GM18870 (cell line): ENCODE measurements around the gene SECISBP2.
"Not testable (repeated sequence)": the region's sequence is repeated elsewhere in the genome, so short reads cannot be mapped to it uniquely, and the experiment has no call there.

Experiments
- ATAC-seq: cut with Tn5 transposase; IDR thresholded peaks from one replicate; pipeline ENCODE4 v1.9.1; 2021; ENCODE audit warnings: moderate library complexity; ENCODE audit not compliant: unreplicated experiment

The SECISBP2 gene

GRCh38 chr9:89363921-89364665 lies 45.8 kb downstream of the SECISBP2 start:
- ATAC-seq: no peak

GRCh38 chr9:89364666-89365531 lies 46.6 kb downstream of the SECISBP2 start:
- ATAC-seq: no peak

DNA sequence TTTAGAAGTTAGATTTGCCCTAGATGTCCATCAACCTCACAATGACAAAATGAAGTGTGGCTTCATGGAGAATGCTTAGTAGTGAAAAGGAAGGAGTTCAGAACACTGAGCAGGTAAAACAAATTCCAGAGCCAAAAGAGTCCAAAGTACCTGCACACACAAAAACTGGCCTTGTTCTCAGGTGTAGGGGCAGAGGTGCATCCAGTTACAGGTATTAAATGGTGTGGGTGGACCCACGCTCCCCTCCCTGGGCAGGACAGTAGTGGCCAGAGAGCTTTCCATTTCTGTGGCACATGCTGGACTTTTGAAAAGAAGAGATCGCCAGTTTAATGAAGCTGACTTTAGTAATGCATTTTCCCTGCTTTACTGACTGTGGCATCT lies 47.2 kb downstream of the SECISBP2 start:
- ATAC-seq: no peak

DNA sequence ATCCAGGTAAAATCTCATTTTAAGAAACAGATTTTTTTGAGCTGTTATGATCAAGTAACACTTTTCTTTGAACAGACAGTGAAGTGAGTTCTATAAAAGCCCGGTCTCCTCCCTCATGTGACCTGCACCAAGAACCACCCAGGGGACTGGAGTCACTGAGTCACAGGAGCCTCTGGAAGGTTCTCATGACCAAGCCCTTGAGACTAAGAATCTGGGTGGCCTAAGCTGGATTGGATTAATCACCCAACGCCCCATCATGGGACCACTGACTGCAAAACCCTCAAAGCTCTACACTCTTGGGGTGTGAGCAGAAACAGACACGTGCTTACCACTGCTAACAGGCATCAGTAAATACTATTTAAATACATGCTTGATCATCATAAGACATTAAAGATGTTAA lies 48.4 kb downstream of the SECISBP2 start:
- no peak for ATAC-seq

- no peak for ATAC-seq
Measured at GRCh38 chr9:89367281-89367680, 49.0 kb downstream of the SECISBP2 start.

- no peak for ATAC-seq
Measured at GRCh38 chr9:89367726-89368437, 49.6 kb downstream of the SECISBP2 start.

GRCh38 chr9:89368550-89368949 lies 50.2 kb downstream of the SECISBP2 start:
- ATAC-seq: no peak

DNA sequence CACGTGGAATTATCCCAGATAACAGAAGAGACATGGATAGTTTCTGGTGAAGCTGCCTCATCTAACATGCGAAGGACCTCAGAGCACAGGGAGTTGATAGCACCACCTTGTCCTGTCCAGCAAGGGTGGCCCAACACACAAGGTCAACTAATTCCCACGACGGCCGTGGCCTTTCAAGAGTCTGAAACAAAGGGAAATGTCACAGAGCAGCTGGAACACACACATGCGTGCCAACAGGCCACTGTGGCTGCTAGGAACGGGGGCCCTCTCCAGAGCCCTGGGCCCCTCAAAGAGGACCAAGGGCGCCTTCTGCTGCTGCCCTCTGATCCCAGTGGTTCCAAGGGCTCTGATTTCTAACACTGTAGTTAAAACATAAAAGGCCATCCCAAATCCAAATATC lies 50.7 kb downstream of the SECISBP2 start:
- no peak for ATAC-seq

GRCh38 chr9:89370593-89370992 lies 52.3 kb downstream of the SECISBP2 start:
- no peak for ATAC-seq

GRCh38 chr9:89371791-89372190 lies 53.5 kb downstream of the SECISBP2 start:
- ATAC-seq: not testable (repeated sequence)

- no peak for ATAC-seq
Measured at GRCh38 chr9:89372230-89372816, 54.0 kb downstream of the SECISBP2 start.

DNA sequence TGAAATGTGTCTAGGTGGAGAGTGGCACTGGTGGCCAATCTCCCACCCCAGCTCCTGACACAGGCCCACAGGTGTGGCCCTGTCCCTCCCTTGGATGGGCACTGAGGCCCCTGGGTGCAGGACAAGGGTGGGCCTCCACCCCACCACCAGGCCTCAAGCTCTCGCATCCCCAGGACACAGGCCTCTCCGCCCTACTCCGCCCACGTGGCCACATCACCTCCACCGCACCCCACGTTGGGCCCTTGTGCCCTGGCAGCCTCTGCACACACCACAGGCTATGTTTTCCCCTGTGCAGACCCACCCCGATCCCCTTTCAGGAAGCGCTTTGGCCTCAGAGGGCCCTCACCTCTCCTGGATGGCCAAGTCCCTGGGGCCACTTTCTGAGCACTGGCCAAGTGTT lies 54.7 kb downstream of the SECISBP2 start:
- no peak for ATAC-seq

DNA sequence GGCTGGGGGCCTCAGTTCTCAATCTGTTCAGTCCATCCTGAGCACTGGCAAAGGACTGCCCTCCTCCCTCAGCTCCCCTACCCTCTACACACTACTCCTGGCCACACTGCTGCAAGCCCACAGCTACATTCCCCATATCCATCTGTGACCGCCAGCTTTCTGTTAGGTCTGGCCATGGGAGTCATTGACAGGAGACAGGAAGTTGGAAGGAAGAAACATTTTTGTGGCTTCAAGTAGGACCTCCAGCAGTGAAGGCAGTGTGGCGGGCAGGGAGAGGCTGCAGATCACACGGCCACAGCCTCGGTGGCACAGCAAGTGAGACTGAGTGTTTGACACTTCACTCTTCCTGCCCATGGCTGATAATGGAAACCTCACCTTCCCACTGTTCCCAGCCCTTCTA lies 55.9 kb downstream of the SECISBP2 start:
- no peak for ATAC-seq

DNA sequence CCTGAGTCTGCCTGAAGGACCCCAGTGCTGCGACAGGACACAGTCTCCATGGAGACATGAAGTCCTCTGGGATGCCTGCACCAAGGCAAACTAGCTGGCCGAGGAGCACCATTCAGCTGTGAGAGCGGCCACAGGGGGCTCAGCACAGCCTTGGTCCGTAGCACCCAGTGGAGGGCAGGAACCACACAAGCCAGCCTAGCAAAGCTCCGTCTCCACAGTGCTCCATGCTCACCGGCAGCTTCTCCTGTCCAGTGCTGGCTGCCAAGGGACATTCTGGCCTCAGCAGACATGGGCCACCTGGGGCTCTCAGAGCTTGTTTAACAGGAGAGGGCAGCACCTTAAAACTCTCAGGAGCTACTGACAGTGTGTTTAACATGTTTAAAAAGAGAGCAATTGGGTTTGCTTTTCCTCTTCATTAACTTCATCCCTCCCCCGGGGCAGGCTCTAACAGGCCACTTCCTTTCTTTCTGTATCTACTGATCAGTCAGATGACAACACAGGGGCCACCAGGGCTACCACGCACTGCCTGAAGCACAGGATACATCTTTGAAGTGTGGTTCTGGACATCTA lies 57.0 kb downstream of the SECISBP2 start:
- peak; percentile 74 for ATAC-seq

DNA sequence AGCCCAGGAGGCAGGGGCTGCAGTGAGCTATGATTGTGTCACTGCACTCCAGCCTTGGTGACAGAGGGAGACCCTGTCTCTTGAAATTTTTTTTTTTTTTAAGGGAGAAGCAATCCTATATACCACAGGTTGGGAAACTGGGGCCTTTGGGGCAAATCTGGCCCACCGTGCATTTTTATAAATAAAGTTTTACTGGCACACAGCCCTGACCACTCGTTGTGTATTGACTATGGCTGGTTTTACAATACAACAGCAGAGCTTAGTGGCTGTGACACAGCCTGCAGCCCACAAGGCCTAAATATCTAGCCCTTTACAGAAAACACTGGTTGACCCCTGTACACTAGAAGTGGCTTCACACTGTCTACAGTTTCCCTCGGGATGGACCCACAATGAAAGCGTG lies 58.0 kb downstream of the SECISBP2 start:
- no peak for ATAC-seq

GRCh38 chr9:89376741-89377351 lies 58.5 kb downstream of the SECISBP2 start:
- ATAC-seq: no peak

GRCh38 chr9:89377411-89377810 lies 59.1 kb downstream of the SECISBP2 start:
- ATAC-seq: no peak

DNA sequence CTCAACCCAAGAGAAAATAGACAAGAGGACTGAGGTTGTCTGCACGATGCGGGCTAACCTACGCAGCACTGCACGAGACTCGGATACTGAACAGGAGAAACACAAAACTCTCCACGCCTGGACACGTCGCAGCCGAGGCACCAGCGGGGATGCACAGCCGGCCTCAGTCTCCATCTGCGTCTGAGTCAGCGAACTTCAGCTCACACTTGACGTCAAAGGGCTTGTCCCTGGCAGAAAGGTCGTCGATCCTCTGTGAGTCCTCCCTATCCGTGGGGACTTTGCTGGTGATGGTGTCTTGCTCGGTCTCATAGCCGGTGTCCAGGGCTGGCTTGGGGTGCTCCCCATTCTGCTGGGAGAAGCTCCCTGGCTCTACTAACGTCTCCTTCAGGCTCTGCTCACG lies 60.2 kb downstream of the SECISBP2 start:
- no peak for ATAC-seq

- no peak for ATAC-seq
Measured at GRCh38 chr9:89379031-89379430, 60.7 kb downstream of the SECISBP2 start.

DNA sequence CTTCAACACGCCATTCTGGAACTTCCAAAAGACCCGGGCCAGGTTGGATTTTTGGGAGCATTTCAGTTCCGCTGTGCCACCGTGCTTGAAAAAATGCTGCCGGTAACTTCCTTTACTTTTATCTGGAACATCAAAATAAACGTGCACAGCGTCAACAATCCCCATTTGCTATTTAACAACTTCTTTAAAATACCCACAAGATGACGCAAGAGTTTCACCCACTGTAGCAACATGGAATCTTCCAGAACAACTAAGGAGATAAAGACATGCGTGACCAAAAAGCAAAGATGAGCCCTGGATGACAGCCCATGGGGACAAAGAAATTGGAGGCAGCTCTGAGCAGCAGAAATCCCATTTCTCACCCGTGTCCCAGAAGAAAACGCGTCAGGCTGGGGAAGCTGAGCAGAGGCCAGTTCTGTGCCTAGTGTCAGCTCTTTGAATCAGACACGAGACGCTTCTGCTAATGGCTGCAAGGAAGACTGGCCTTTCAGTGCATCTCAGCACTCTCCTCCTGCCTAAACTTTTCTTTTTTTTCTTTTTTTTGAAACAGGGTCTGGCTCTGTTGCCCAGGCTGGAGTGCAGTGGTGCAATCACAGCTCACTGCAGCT lies 61.3 kb downstream of the SECISBP2 start:
- ATAC-seq: no peak
